ENCODE data around the gene KIFC1. TPM values are rescaled to one million over a fixed set of nuclear protein-coding genes. Genes with fewer than 3 reads are reported as not detected.
"Not testable (repeated sequence)": the region's sequence is repeated elsewhere in the genome, so short reads cannot be mapped to it uniquely, and the experiment has no call there.

KIFC1 gene
- total and polyA plus RNA-seq, 5 experiments from 2014 or later = 0.26 to 1.2 (median 0.53) TPM; not detected in 1

DNA sequence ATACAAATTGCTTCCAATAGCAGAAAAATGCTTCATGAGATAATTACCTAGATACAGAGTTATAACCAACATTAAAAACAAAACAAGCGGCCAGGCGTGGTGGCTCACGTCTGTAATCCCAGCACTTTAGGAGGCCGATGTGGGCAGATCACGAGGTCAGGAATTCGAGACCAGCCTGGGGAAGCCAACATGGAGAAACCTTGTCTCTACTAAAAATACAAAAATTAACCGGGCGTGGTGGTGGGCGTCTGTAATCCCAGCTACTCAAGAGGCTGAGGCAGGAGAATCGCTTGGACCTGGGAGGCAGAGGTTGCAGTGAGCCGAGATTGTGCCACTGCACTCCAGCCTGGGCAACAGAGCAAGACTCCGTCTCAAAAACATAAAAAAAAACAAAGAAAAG is 28.1 kb upstream of the KIFC1 start:
- H3K36me3 Mint-ChIP-seq, H3K9me3 Mint-ChIP-seq, ATAC-seq, H3K27me3 Mint-ChIP-seq, H3K4me3 Mint-ChIP-seq, DNase-seq, H3K4me1 Mint-ChIP-seq: not testable (repeated sequence)
- peak overlapping the region in 1 of 10 donors; percentile 19 for H3K27ac Mint-ChIP-seq
- POLR2A ChIA-PET = interaction anchor here (0.6 kb wide), 1 partner anchor 20 kb away, joined by 3 read pairs; no protein-coding TSS in a partner anchor

DNA sequence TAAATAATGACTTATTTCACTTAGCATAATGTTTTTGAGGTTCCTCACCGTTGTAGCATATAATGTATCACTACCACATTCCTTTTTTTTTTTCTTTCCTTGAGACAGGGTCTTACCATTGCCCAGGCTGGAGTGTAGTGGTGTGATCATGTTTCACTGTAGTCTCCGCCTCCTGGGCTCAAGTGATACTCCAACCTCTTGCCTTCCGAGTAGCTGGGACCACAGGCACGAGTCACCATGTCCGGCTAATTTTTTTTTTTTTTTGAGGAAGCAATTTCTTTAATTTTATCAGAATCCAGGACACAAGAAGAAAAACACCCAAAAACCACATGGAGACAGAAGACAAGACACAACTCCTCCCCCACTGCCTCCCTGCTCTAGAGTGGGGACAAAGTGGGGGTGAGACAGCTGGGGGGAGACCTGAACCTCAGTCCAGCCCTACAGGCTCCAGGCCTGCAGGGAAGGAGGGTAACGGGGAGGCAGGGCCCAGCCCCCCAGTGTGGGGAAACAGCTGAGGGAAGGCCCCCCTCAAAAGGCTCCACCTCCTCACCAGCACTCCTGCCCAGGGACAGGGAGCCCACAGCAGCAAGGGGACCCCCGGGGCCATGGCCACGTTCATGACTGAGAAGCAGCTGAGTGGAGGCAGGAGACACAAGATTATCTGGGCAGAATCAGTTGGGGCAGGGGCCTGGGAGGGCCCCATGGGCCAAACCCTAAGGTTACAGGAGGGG is 27.0 kb upstream of the KIFC1 start:
- not testable (repeated sequence) for H3K36me3 Mint-ChIP-seq, H3K9me3 Mint-ChIP-seq, H3K27ac Mint-ChIP-seq, H3K27me3 Mint-ChIP-seq, H3K4me3 Mint-ChIP-seq, H3K4me1 Mint-ChIP-seq, ATAC-seq, DNase-seq
- POLR2A ChIA-PET = interaction anchor here (0.6 to 0.7 kb wide), 2 partner anchors 10 to 57 kb away, joined by 3 to 5 read pairs; no protein-coding TSS in a partner anchor

DNA sequence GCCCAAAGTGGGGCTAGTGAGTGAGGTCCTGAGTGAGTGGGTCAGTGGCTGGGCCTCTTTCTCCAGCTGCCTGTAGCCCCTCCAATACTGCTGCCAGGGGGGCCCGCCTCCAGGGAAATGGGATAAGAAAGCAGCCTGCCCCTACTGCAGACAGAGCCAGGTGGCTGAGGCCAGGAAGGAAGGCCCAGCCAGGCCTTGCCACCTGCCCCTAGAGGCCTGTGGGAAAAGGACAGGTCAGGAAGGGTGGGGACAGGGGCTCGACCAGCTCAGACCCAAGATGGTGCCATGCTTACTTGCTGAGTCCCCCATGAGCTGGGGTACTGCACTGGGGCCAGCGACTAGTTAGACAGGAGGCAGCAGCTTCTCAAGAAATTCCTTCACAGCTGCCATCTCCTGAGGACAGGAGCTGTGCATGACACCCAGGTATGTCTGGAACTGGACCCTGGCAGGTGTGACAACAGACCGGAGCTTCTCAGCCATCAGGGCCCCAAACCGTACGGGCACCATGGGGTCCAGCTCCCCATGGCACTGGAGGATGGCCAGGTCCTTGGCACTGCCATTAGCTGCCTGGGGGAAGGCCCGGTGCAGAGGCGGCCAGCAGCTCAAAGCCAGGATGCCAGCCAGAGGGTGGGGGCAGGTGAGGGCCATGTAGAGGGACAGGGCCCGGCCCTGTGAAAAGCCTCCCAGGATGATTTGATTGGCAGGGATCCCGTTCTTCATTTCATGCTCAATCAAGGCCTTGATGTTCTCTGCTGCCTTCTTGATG is 26.2 kb upstream of the KIFC1 start:
- H3K27me3 Mint-ChIP-seq, DNase-seq, ATAC-seq, H3K36me3 Mint-ChIP-seq, H3K4me3 Mint-ChIP-seq, POLR2A ChIA-PET, H3K4me1 Mint-ChIP-seq, H3K27ac Mint-ChIP-seq, H3K9me3 Mint-ChIP-seq: not testable (repeated sequence)

DNA sequence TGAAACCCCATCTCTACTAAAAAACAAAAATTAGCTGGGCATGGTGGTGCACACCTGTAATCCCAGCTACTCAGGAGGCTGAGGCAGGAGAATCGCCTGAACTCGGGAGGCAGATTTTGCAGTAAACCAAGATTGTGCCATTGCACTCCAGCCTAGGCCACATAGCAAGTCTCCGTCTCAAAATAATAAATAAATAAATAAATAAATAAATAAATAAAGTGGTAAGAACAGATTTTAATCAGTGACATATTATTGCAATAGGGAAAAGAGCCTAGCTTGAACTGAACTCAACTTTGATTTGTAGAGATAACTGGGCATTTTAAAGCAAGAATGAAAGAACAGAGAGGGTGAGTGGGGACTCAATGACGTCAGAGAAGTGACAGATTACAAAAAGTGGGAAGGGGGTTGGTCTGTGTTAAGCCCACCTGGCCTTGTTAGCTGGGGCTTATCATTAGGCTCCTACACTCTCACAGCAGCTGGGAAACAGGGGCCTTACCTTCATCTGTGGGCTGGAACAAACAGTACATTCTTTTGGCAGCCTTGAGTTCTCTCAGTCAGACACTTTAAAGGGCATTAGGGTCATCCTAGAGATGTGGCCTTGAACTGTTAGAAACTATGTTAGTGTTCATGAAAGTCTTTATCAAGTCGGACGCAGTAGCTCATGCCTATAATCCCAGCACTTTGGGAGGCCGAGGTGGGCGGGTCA is 24.5 kb upstream of the KIFC1 start:
- POLR2A ChIA-PET = interaction anchor here (0.6 to 0.8 kb wide), 3 partner anchors 9 to 195 kb away, joined by 3 to 5 read pairs (median 3); no protein-coding TSS in a partner anchor
- Mint-ChIP-seq H3K4me1 (peaks cover 0 to 1% (median 0%) of the 10 kb centered on the region in 4 donors), H3K9me3 (no peaks in the 10 kb centered on the region), H3K27ac (no peak overlapping the region), H3K36me3 (no peaks in the 10 kb centered on the region), H3K27me3 (no peaks in the 10 kb centered on the region), H3K4me3 (no peak overlapping the region)
- no peak for ATAC-seq
- DNase-seq = no peak

DNA sequence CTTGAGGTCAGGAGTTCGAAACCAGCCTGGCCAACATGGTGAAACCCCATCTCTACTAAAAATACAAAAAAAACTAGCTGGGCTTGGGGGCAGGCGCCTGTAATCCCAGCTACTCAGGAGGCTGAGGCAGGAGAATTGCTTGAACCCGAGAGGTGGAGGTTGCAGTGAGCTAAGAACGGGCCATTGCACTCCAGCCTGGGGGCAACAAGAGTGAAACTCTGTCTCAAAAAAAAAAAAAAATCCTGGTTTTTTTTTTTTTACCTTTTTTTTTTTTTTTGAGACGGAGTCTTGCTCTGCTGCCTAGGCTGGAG is 24.0 kb upstream of the KIFC1 start:
- H3K27ac Mint-ChIP-seq, H3K36me3 Mint-ChIP-seq, H3K9me3 Mint-ChIP-seq, DNase-seq, H3K27me3 Mint-ChIP-seq, ATAC-seq, H3K4me1 Mint-ChIP-seq, H3K4me3 Mint-ChIP-seq: not testable (repeated sequence)
- POLR2A ChIA-PET = interaction anchor here (0.7 kb wide), 1 partner anchor 8 kb away, joined by 3 read pairs; no protein-coding TSS in a partner anchor

DNA sequence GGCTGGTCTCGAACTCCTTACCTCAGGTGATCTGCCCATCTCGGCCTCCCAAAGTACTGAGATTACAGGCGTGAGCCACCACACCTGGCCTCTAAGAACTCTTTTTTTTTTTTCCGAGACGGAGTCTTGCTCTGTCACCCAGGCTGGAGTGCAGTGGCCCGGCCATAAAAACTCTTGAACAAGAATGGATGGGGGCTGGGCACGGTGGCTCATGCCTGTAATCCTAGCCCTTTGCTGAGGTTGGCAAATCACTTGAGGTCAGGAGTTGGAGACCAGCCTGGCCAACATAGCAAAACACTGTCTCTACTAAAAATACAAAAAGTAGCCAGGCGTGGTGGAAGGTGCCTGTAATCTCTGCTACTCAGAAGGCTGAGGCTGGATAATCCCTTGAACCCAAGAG is 19.7 kb upstream of the KIFC1 start:
- DNase-seq, H3K4me3 Mint-ChIP-seq, POLR2A ChIA-PET, H3K9me3 Mint-ChIP-seq, H3K36me3 Mint-ChIP-seq, ATAC-seq, H3K27me3 Mint-ChIP-seq, H3K27ac Mint-ChIP-seq: not testable (repeated sequence)
- H3K4me1 Mint-ChIP-seq = peaks cover 3 to 22% (median 11%) of the 10 kb centered on the region in 4 donors

DNA sequence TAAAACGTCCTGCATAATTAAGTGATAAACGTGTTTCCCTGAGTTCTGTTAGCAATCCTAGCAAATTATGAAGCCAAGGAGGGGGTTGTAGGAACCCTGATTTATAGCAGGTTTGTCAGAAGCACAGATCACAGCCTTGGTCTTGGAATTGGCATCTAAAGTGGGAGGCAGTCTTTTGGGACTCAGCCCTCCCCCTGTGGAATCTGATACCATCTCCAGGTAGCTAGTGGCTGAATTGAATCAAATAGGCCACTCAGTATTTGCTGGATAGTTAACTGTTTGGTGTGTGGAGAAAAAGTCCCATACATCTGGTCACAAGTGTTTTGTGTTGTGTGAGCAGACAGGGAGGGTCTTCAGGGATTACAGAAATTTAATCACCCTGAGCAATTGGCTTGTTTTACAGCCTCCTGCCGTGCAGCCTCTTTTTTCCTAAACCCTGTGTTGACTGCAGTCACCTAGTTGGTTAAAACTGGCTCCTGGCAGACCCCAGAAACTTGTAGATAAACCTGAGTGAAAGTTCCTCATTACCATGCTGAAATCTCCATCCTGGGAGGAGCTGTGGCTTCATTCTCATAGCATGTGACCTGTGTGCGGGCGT is 19.0 kb upstream of the KIFC1 start:
- POLR2A ChIA-PET = no interaction called here
- H3K9me3 Mint-ChIP-seq = no peaks in the 10 kb centered on the region
- H3K36me3 Mint-ChIP-seq = no peaks in the 10 kb centered on the region
- peaks cover 3 to 22% (median 11%) of the 10 kb centered on the region in 4 donors for H3K4me1 Mint-ChIP-seq
- DNase-seq (no peak), ATAC-seq (no peak)
- no peaks in the 10 kb centered on the region for H3K27me3 Mint-ChIP-seq
- peak overlapping the region in 2 of 10 donors; percentile 43 to 44 for H3K27ac Mint-ChIP-seq
- no peak overlapping the region for H3K4me3 Mint-ChIP-seq

DNA sequence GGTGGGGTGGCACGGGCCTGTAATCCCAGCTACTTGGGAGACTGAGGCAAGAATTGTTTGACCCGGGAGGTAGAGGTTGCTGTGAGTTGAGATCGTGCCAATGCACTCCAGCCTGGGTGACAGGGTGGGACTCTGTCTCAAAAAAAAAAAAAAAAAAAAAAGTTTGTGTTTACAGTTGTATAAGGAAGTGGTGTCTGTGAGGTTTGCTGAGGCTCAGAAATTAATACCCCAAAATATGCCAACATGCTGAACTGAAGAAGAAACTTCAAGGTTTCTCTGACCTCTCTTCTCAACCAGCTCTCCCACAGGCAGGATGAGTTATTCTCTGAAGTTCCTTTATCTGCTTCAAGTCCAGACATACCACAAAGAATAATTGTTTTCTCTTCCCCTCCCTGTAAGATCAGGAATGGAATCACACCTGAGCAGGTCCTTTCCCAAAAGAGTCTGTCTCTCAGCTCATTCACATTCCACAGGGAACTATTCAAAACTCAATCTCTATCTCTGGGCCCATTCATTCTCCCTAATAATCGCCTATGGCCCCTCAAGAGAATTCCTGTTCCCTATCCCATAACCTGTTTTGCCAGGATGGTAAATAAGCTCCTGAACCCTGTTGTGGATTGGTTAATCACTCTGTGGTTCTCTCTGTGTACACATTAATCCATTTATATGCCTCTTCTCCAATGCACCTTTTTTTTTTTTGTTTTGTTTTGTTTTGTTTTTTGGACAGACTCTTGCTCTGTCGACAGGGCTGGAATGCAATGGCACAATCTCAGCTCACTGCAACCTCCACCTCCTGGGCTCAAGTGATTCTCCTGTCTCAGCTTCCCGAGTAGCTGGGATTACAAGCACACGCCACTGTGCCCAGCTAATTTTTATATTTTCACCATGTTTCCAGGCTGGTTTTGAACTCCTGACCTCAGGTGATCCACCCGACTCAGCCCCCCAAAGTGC is 17.4 kb upstream of the KIFC1 start:
- POLR2A ChIA-PET = interaction anchor here (0.6 to 1.4 kb wide), 3 partner anchors 11 to 31 kb away, joined by 3 to 4 read pairs (median 3); no protein-coding TSS in a partner anchor
- Mint-ChIP-seq H3K36me3 (no peaks in the 10 kb centered on the region), H3K4me1 (peaks cover 3 to 22% (median 11%) of the 10 kb centered on the region in 4 donors), H3K4me3 (peak overlapping the region in 1 of 10 donors; percentile 52), H3K9me3 (no peaks in the 10 kb centered on the region), H3K27me3 (no peaks in the 10 kb centered on the region), H3K27ac (peak overlapping the region in 9 of 10 donors; percentile 15 to 80 (median 69))
- no peak for ATAC-seq
- DNase-seq = peak in 1 of 10 donors; percentile 9

DNA sequence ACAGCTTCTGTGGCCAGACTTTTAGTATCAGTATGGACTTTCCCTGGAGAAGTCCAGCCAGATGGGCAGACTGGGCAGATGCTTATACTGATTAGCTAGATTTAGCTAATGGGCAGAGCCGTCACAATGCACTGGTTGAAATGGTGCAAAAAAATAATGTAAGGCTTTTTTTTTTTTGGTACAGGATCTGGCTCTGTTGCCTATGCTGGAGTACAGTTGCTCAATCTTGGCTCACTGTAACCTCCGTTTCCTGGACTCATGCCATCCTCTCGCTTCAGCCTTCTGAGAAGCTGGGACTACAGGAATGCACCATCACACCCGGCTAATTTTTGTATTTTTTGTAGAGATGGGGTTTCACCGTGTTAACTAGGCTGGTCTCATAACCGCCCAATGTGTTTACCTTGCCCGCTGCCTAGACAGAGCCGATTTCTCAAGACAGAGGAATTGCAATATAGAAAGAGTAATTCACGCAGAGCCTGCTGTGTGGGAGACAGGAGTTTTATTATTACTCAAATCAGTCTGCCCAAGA is 16.4 kb upstream of the KIFC1 start:
- POLR2A ChIA-PET = interaction anchor here (0.6 to 1.4 kb wide), 3 partner anchors 8 to 32 kb away, joined by 3 to 4 read pairs (median 3); no protein-coding TSS in a partner anchor
- H3K27ac Mint-ChIP-seq = peak overlapping the region in 7 of 10 donors; percentile 11 to 72 (median 53)

DNA sequence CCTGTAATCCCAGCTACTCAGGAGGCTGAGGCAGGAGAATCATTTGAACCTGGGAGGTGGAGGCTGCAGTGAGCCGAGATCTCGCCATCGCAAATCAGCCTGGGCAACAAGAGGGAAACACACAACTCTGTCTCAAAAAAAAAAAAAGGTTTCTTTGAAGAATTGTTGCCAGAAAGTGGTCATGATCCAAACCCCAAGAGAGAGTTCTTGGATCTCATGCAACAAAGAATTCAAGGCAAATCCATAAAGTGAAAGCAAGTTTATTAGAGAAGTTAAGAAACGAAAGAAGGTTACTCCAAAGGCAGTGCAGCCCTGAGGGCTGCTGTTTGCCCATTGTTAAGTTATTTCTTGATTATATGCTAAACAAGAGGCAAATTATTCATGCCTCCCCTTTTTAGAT is 14.5 kb upstream of the KIFC1 start:
- Mint-ChIP-seq H3K27ac (no peak overlapping the region), H3K4me1 (peaks cover 3 to 22% (median 11%) of the 10 kb centered on the region in 4 donors), H3K36me3 (no peaks in the 10 kb centered on the region), H3K9me3 (no peaks in the 10 kb centered on the region), H3K27me3 (no peaks in the 10 kb centered on the region), H3K4me3 (no peak overlapping the region)
- ATAC-seq (no peak), DNase-seq (no peak)
- POLR2A ChIA-PET = no interaction called here

More for the DNA sequence above, 16.4 kb upstream of the KIFC1 start:
- H3K4me3 Mint-ChIP-seq = no peak overlapping the region
- no peaks in the 10 kb centered on the region for H3K9me3 Mint-ChIP-seq
- ATAC-seq = no peak
- peaks cover 3 to 22% (median 11%) of the 10 kb centered on the region in 4 donors for H3K4me1 Mint-ChIP-seq
- no peak for DNase-seq
- H3K36me3 Mint-ChIP-seq = no peaks in the 10 kb centered on the region
- no peaks in the 10 kb centered on the region for H3K27me3 Mint-ChIP-seq

DNA sequence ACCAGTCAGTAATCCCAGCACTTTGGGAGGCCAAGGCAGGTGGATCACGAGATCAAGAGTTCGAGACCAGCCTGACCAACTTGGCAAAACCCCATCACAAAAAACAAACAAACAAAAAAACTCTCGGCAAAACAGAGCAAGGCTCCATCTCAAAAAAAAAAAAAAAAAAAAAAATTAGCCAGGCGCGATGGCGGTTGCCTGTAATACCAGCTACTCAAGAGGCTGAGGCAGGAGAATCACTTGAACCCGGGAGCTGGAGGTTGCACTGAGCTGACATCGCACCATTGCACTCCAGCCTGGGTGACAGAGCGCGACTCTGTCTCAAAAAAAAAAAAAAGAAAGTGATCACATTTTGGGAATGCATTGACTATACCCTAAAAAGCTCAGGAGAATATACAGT is 12.4 kb upstream of the KIFC1 start:
- DNase-seq, H3K36me3 Mint-ChIP-seq, H3K27ac Mint-ChIP-seq, ATAC-seq, H3K9me3 Mint-ChIP-seq, H3K27me3 Mint-ChIP-seq, H3K4me3 Mint-ChIP-seq: not testable (repeated sequence)
- POLR2A ChIA-PET = interaction anchor here (0.6 to 0.7 kb wide), 2 partner anchors 130 to 149 kb away, joined by 4 to 5 read pairs; no protein-coding TSS in a partner anchor
- H3K4me1 Mint-ChIP-seq = peaks cover 3 to 13% (median 7%) of the 10 kb centered on the region in 4 donors
